Measurements from ENCODE around the gene LCE1A.

Gene LCE1A

GRCh38 chr1:152855661-152856060, 28.4 kb downstream of the LCE1A start:
- Histone ChIP-seq H3K9me2 (replicated peaks; ENCODE audit: low read depth, low read length) (0 out of 2 replicates have a peak, but pooled peaks cover 3% of the 10 kb centered on the region), H3K9ac (ENCODE audit: low read depth, low read length, poor library complexity, severe bottlenecking) (no peak overlapping the region), H3F3A (ENCODE audit: low read depth) (no peaks in the 10 kb centered on the region), H3K4me1 (ENCODE audit: insufficient read depth, low read length, poor library complexity, severe bottlenecking) (no peaks in the 10 kb centered on the region), H4K20me1 (ENCODE audit: insufficient read depth, low read length, poor library complexity, severe bottlenecking) (no peaks in the 10 kb centered on the region), H3K9me3 (ENCODE audit: insufficient read depth, low read depth, low read length) (no peaks in the 10 kb centered on the region), H3K36me3 (ENCODE audit: insufficient read depth, low read length) (no peaks in the 10 kb centered on the region), H3K4me3 (ENCODE audit: low read length, poor library complexity, severe bottlenecking) (no peak overlapping the region), H3K79me2 (ENCODE audit: insufficient read depth, low read length) (no peaks in the 10 kb centered on the region), H3K4me2 (ENCODE audit: low read depth, low read length, poor library complexity, severe bottlenecking) (no peak overlapping the region), H2AFZ (ENCODE audit: low read length) (no peak overlapping the region), H3K27me3 (ENCODE audit: insufficient read depth, low read length, poor library complexity, severe bottlenecking) (no peaks in the 10 kb centered on the region)
- no peak for TF ChIP-seq EZH2phosphoT487 (IDR thresholded peaks at IDR 0.05; ENCODE audit: borderline replicate concordance)
- TF ChIP-seq CTCF (conservative IDR thresholded peaks at IDR 0.05; ENCODE audit: low read length) = no peak

- Histone ChIP-seq H3K27me3 (ENCODE audit: insufficient read depth, low read length, poor library complexity, severe bottlenecking) (no peaks in the 10 kb centered on the region), H3K9me2 (replicated peaks; ENCODE audit: low read depth, low read length) (0 out of 2 replicates have a peak, but pooled peaks cover 3% of the 10 kb centered on the region), H3K4me1 (ENCODE audit: insufficient read depth, low read length, poor library complexity, severe bottlenecking) (no peaks in the 10 kb centered on the region), H3K36me3 (ENCODE audit: insufficient read depth, low read length) (no peaks in the 10 kb centered on the region), H3K9ac (ENCODE audit: low read depth, low read length, poor library complexity, severe bottlenecking) (no peak overlapping the region), H3F3A (ENCODE audit: low read depth) (no peaks in the 10 kb centered on the region), H2AFZ (ENCODE audit: low read length) (no peak overlapping the region), H3K4me2 (ENCODE audit: low read depth, low read length, poor library complexity, severe bottlenecking) (no peak overlapping the region), H4K20me1 (ENCODE audit: insufficient read depth, low read length, poor library complexity, severe bottlenecking) (no peaks in the 10 kb centered on the region), H3K9me3 (ENCODE audit: insufficient read depth, low read depth, low read length) (no peaks in the 10 kb centered on the region), H3K79me2 (ENCODE audit: insufficient read depth, low read length) (no peaks in the 10 kb centered on the region), H3K4me3 (ENCODE audit: low read length, poor library complexity, severe bottlenecking) (no peak overlapping the region)
- TF ChIP-seq EZH2phosphoT487 (IDR thresholded peaks at IDR 0.05; ENCODE audit: borderline replicate concordance) (no peak), CTCF (conservative IDR thresholded peaks at IDR 0.05; ENCODE audit: low read length) (no peak)
Observed at GRCh38 chr1:152858062-152858461, 30.8 kb downstream of the LCE1A start.

- Histone ChIP-seq H3K4me2 (ENCODE audit: low read depth, low read length, poor library complexity, severe bottlenecking) (no peak within 1 kb of the TSS), H3K4me3 (ENCODE audit: low read length, poor library complexity, severe bottlenecking) (no peak within 1 kb of the TSS), H3K79me2 (ENCODE audit: insufficient read depth, low read length) (no peaks in the 10 kb centered on the region), H4K20me1 (ENCODE audit: insufficient read depth, low read length, poor library complexity, severe bottlenecking) (no peaks in the 10 kb centered on the region), H3F3A (ENCODE audit: low read depth) (no peaks in the 10 kb centered on the region), H3K9me2 (replicated peaks; ENCODE audit: low read depth, low read length) (0 out of 2 replicates have a peak, but pooled peaks cover 3% of the 10 kb centered on the region), H2AFZ (ENCODE audit: low read length) (no peak within 1 kb of the TSS), H3K36me3 (ENCODE audit: insufficient read depth, low read length) (no peaks in the 10 kb centered on the region), H3K9me3 (ENCODE audit: insufficient read depth, low read depth, low read length) (no peaks in the 10 kb centered on the region), H3K9ac (ENCODE audit: low read depth, low read length, poor library complexity, severe bottlenecking) (no peak within 1 kb of the TSS), H3K27me3 (ENCODE audit: insufficient read depth, low read length, poor library complexity, severe bottlenecking) (no peaks in the 10 kb centered on the region), H3K4me1 (ENCODE audit: insufficient read depth, low read length, poor library complexity, severe bottlenecking) (no peaks in the 10 kb centered on the region)
- TF ChIP-seq EZH2phosphoT487 (IDR thresholded peaks at IDR 0.05; ENCODE audit: borderline replicate concordance) (no peak), CTCF (conservative IDR thresholded peaks at IDR 0.05; ENCODE audit: low read length) (no peak)
Observed at GRCh38 chr1:152859696-152860095, 32.4 kb downstream of the LCE1A start, which contains the start of gene LCE7A. LCE7A (plus strand) TSS chr1:152859996; CDS start chr1:152860698, 702 bp downstream.

Measured in Loucy (cell line).